Gastroesophageal sphincter (tissue), 3 donors: ENCODE measurements around the gene RNF213.

Experiments
- POLR2A ChIP-seq, 2 donors: fragments of 450-650 bp; IDR thresholded peaks; one replicate each; pipeline ENCODE4 v1.6.1; 2017; ENCODE audit warnings: antibody characterized with exemption in 2 of 2, mild to moderate bottlenecking in 2 of 2, moderate library complexity in 1 of 2
- POLR2AphosphoS5 ChIP-seq: sonication (generic); formaldehyde crosslinking; IDR thresholded peaks from one replicate; pipeline ENCODE4 v1.6.1; 2017; ENCODE audit warnings: antibody characterized with exemption
- TF ChIP-seq, protein P1 (sequence below), 4 experiments: fragments of 200-600 bp in 2 of 4; fragments of 450-650 bp in 2 of 4; sonication (generic) in 1 of 4; IDR thresholded peaks; one replicate each; pipeline ENCODE4 v1.5.1; 2017 to 2019; ENCODE audit warnings: antibody characterized with exemption in 4 of 4, mild to moderate bottlenecking in 2 of 4, moderate library complexity in 2 of 4

DNA sequence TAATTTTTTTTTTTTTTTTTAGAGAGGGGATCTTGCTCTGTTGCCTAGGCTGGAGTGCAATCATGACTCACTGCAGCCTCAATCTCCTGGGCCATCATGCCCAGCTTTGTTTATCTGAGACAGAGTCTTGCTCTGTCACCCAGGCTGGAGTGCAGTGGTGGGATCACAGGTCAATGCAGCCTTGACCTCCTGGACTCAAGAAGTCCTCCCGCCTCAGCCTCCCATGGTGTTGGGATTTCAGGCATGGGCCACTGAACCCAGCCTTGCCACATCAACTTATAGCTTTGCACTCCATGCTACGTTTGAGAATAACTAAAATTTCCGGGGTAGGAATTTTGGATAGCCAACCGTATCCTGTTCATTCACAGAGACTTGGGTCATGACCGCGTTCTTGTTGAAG is 30.6 kb downstream of the RNF213 start:
- TF ChIP-seq, protein P1, sequence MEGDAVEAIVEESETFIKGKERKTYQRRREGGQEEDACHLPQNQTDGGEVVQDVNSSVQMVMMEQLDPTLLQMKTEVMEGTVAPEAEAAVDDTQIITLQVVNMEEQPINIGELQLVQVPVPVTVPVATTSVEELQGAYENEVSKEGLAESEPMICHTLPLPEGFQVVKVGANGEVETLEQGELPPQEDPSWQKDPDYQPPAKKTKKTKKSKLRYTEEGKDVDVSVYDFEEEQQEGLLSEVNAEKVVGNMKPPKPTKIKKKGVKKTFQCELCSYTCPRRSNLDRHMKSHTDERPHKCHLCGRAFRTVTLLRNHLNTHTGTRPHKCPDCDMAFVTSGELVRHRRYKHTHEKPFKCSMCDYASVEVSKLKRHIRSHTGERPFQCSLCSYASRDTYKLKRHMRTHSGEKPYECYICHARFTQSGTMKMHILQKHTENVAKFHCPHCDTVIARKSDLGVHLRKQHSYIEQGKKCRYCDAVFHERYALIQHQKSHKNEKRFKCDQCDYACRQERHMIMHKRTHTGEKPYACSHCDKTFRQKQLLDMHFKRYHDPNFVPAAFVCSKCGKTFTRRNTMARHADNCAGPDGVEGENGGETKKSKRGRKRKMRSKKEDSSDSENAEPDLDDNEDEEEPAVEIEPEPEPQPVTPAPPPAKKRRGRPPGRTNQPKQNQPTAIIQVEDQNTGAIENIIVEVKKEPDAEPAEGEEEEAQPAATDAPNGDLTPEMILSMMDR (IDR thresholded peaks at IDR 0.05), result no peak
- TF ChIP-seq POLR2AphosphoS5, result no peak
- no peak for TF ChIP-seq POLR2A (IDR thresholded peaks at IDR 0.05)
